Activated CD4-positive, alpha-beta T cell treated with anti-CD3 and anti-CD28 coated beads, Interleukin-2, amount 10 ng/mL, durations not matched to agents 24 days and 14 days (primary cell): Measurements from ENCODE around the gene ATG9B. TPM values are rescaled to one million over a fixed set of nuclear protein-coding genes. Genes with fewer than 3 reads are reported as not detected.
"Not testable (repeated sequence)": the region's sequence is repeated elsewhere in the genome, so short reads cannot be mapped to it uniquely, and the experiment has no call there.

Experiments
- DNase-seq: peaks from one replicate; pipeline ENCODE4 v3.0.0; 2022
- H3K27ac Mint-ChIP-seq: one replicate; pipeline ENCODE4 v1.8.0; 2022; ENCODE audit warnings: mild to moderate bottlenecking, mixed read lengths
- H3K27me3 Mint-ChIP-seq: one replicate; pipeline ENCODE4 v1.8.0; 2022; ENCODE audit warnings: mixed read lengths
- H3K36me3 Mint-ChIP-seq: one replicate; pipeline ENCODE4 v1.8.0; 2022; ENCODE audit warnings: low read depth, mild to moderate bottlenecking, mixed read lengths
- H3K4me1 Mint-ChIP-seq: one replicate; pipeline ENCODE4 v1.8.0; 2021; ENCODE audit warnings: mixed read lengths
- H3K4me3 Mint-ChIP-seq: one replicate; pipeline ENCODE4 v1.8.0; 2022; ENCODE audit warnings: mild to moderate bottlenecking, moderate library complexity, mixed read lengths
- H3K9me3 Mint-ChIP-seq: one replicate; pipeline ENCODE4 v1.8.0; 2021; ENCODE audit warnings: mixed read lengths
- intact Hi-C: fragments of 100-400 bp; cut with micrococcal nuclease; formaldehyde crosslinking; loops from one replicate; pipeline ENCODE4 v1.15.1; 2023
- total RNA-seq: library from RNA; stranded (reverse); gene quantifications from 2 replicates; pipeline ENCODE4 v1.2.3, GENCODE V29; 2022

The ATG9B gene
- total RNA-seq, 1 donor from 2014 or later, result 7.5 TPM

DNA sequence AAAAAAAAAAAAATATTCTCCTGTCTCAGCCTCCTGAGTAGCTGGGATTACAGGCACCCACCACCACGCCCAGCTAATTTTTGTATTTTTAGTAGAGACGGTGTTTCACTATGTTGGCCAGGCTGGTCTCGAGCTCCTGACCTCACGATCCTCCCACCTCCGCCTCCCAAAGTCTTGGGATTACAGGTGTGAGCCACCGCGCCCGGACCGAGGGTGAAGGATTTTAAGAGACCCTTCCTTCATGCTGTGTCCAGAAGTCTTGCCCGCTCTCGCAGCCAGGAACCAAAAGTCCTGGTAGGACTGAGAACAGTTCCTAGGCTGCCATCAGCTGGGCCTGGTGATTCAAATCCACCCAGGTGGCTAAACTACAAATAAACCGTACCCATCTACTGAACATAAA lies 12.7 kb downstream of the ATG9B start:
- H3K9me3 Mint-ChIP-seq, DNase-seq, H3K27me3 Mint-ChIP-seq: not testable (repeated sequence)
- intact Hi-C loops, result loop anchor here (2.0 to 5.0 kb wide), 4 partner anchors 15 to 71 kb away; partner anchors contain the start of genes FASTK, KCNH2, SLC4A2 and TMUB1
- H3K4me3 Mint-ChIP-seq, result peak overlapping the region; percentile 67
- H3K4me1 Mint-ChIP-seq, result peaks cover 66% of the 10 kb centered on the region
- H3K27ac Mint-ChIP-seq, result peak overlapping the region; percentile 88
- H3K36me3 Mint-ChIP-seq, result peaks cover 12% of the 10 kb centered on the region

DNA sequence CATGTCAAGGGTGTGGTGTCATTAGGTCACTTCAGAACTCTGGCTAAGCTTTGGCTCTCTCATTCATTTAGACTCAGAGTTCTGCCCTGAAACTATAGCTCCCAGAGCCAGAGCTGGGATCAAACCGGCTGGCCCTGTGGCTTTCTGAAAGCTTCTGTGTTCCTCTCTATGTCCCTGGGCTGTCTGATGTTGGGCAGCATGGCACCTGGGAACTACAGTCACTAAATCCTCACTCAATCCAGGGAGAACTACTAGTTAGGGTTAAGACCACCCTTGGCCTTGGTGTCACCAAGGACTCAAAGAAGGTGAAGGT lies 13.2 kb downstream of the ATG9B start:
- Mint-ChIP-seq H3K9me3 (no peaks in the 10 kb centered on the region), H3K27ac (peak overlapping the region; percentile 90), H3K4me3 (peak overlapping the region; percentile 81), H3K36me3 (peaks cover 12% of the 10 kb centered on the region), H3K27me3 (no peaks in the 10 kb centered on the region), H3K4me1 (peaks cover 64% of the 10 kb centered on the region)
- DNase-seq, result no peak
- intact Hi-C loops, result loop anchor here (2.0 to 5.0 kb wide), 4 partner anchors 14 to 71 kb away; partner anchors contain the start of genes FASTK, KCNH2, SLC4A2 and TMUB1

DNA sequence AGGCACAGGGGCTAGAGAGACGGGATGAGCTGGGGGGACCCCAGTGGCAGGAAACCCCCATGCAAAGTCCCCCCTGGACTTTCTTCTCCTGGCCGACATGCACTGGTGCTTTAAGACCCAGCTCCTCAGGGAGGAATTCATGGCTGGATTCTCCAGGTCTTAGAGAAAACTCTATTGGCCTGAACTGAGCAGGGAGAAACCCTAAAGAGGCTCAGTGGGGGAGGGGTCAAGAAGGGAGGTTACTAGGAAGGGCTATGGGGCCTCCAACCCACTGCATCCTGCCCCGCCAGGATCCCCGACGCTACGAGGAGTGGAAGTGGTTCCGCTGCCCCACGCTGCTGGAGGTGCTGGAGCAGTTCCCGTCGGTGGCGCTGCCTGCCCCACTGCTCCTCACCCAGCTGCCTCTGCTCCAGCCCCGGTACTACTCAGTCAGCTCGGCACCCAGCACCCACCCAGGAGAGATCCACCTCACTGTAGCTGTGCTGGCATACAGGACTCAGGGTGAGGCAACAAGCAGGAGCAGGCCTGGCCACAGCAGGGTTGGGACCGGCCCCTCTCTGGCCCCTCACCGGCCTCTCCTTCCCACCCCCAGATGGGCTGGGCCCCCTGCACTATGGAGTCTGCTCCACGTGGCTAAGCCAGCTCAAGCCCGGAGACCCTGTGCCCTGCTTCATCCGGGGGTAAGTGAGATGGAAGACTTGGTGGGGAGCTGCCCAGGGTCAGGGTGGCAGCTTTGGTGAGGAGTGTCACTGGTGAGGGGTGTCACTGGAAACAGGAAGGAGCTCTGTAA lies 13.8 kb downstream of the ATG9B start:
- intact Hi-C loops, result loop anchor here (2.0 to 5.0 kb wide), 4 partner anchors 14 to 72 kb away; partner anchors contain the start of genes FASTK, KCNH2, SLC4A2 and TMUB1
- H3K9me3 Mint-ChIP-seq, result no peaks in the 10 kb centered on the region
- peak; percentile 85 for DNase-seq
- H3K27ac Mint-ChIP-seq, result peak overlapping the region; percentile 90
- peaks cover 12% of the 10 kb centered on the region for H3K36me3 Mint-ChIP-seq
- peaks cover 62% of the 10 kb centered on the region for H3K4me1 Mint-ChIP-seq
- H3K27me3 Mint-ChIP-seq, result no peaks in the 10 kb centered on the region
- peak overlapping the region; percentile 81 for H3K4me3 Mint-ChIP-seq

DNA sequence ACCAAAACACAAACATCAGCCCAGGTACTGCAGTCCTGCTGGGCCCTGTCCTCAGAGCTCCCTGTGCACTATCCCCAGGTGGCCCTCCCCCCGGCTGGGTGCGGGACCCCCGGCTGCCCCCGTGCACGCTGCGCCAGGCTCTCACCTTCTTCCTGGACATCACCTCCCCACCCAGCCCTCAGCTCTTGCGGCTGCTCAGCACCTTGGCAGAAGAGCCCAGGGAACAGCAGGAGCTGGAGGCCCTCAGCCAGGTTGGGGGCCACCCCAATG lies 14.3 kb downstream of the ATG9B start:
- H3K27ac Mint-ChIP-seq, result peak overlapping the region; percentile 90

DNA sequence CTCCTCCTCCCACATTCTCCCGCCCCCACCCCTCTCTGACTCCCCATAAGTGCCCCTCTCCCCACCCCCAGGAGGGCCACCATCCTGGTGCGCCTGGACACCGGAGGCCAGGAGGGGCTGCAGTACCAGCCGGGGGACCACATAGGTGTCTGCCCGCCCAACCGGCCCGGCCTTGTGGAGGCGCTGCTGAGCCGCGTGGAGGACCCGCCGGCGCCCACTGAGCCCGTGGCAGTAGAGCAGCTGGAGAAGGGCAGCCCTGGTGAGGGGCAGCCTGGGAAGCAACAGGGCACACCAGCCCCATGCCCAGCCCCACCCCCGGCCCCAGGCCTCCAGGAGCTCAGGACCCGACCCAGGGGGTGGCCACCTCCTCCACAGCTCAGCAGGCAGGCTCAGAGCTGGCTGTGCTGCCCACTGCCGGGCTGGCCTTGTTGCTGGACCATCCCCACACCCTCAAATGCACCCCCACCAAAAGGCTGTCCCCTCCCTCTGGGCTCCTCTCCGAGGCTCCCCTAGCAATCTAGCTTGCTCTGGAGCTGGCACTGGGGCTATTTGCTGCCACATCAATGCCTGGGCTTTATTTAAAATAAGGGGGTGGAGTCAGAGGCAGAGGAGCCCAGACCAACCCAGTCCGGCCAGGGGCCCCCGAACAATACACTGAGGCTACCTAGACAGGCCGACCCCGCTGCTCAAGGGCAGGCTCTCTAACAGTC lies 14.8 kb downstream of the ATG9B start:
- H3K36me3 Mint-ChIP-seq, result peaks cover 7% of the 10 kb centered on the region
- no peak overlapping the region for H3K27ac Mint-ChIP-seq
- no peaks in the 10 kb centered on the region for H3K9me3 Mint-ChIP-seq
- H3K27me3 Mint-ChIP-seq, result no peaks in the 10 kb centered on the region
- DNase-seq, result no peak
- peaks cover 51% of the 10 kb centered on the region for H3K4me1 Mint-ChIP-seq
- H3K4me3 Mint-ChIP-seq, result peak overlapping the region; percentile 84
- intact Hi-C loops, result loop anchor here (2.0 to 5.0 kb wide), 5 partner anchors 13 to 687 kb away; partner anchors contain the start of genes ACTR3C, FASTK, KCNH2 and LRRC61

More for the DNA sequence above, 14.3 kb downstream of the ATG9B start:
- intact Hi-C loops, result loop anchor here (2.0 to 5.0 kb wide), 4 partner anchors 13 to 72 kb away; partner anchors contain the start of genes FASTK, KCNH2, SLC4A2 and TMUB1
- Mint-ChIP-seq H3K27me3 (no peaks in the 10 kb centered on the region), H3K36me3 (peaks cover 8% of the 10 kb centered on the region), H3K9me3 (no peaks in the 10 kb centered on the region), H3K4me1 (peaks cover 56% of the 10 kb centered on the region), H3K4me3 (peak overlapping the region; percentile 81)
- DNase-seq, result no peak

DNA sequence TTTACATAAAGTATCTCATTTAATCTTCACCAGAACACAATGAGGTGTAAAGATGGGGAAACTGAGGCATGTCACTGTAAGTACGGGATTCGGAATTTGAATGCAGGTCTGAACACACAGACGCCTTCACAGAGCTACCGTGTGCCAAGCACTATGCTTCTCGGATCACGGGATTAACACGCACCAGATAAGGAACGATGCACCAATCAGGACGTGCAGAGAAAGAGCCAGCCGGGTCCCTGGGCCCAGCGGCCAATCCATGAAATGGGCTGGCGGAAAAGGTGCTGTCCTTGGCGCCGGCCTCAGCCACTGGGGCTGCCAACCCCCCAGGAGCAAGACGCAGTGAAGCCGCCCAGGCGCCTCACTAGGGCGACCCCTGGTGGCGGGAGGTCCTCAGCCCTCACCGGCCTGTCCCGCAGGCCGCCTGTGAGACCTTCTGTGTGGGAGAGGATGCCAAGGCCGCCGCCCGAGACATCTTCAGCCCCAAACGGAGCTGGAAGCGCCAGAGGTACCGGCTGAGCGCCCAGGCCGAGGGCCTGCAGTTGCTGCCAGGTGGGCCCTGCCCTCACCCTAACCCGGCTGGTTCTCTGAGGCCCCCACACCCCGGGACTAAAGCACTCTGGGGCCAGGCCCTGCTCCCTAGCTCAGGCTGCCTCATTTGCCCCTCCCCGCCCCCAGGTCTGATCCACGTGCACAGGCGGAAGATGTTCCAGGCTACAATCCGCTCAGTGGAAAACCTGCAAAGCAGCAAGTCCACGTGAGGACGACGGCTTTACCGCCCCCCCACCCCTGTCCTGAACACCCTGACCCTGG lies 15.6 kb downstream of the ATG9B start:
- peaks cover 46% of the 10 kb centered on the region for H3K4me1 Mint-ChIP-seq
- H3K9me3 Mint-ChIP-seq, result no peaks in the 10 kb centered on the region
- peak overlapping the region; percentile 90 for H3K27ac Mint-ChIP-seq
- H3K36me3 Mint-ChIP-seq, result peaks cover 5% of the 10 kb centered on the region
- intact Hi-C loops, result loop anchor here (2.0 kb wide), 1 partner anchor 686 kb away; the partner anchor contains the start of genes ACTR3C and LRRC61
- no peaks in the 10 kb centered on the region for H3K27me3 Mint-ChIP-seq
- DNase-seq, result peak; percentile 92
- H3K4me3 Mint-ChIP-seq, result peak overlapping the region; percentile 84

DNA sequence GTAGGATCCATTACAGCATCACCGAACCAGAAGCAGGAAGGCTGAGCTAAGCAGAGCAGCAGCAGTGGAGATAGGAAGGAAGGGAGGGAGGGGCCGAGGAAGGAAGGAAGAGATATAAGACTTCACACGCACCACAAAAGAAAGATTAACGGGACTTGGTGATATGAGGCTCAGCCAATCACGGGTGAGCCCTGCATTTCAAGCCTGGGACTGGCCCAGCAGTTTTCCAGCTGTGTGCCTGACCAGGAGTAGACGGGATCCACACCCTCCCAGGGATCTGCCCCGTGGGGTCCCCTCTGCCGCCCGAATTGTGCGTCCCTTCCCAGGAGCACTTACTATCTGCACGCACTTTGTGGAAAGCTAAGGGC lies 16.2 kb downstream of the ATG9B start:
- Mint-ChIP-seq H3K9me3 (no peaks in the 10 kb centered on the region), H3K4me1 (peaks cover 44% of the 10 kb centered on the region), H3K27me3 (no peaks in the 10 kb centered on the region), H3K4me3 (peak overlapping the region; percentile 84), H3K27ac (peak overlapping the region; percentile 90), H3K36me3 (peaks cover 5% of the 10 kb centered on the region)
- peak; percentile 80 for DNase-seq
- intact Hi-C loops, result loop anchor here (2.0 kb wide), 1 partner anchor 685 kb away; the partner anchor contains the start of genes ACTR3C and LRRC61

DNA sequence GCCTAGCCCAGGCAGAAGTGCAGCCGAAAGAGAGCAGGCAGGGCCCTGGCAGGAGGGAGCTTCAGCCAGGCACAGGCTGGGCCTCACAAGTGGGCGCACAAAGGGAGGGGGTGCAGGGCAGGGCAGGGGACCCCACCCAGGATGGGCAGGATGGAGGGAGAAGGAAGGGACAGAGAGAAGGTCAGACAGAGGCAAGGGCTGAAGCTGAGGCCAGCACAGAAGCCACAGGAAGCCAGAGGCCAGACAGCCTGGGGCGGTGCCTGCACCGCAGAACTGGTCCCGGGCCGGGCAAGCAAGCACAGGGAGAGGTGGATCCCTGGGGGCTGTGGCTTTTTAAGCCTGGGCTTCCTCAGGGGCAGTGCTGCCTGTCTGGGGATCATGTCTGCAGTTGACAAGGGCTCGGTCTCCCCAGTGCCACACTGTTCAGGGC lies 16.8 kb downstream of the ATG9B start:
- intact Hi-C loops, result no loop called here
- H3K9me3 Mint-ChIP-seq, result no peaks in the 10 kb centered on the region
- no peak for DNase-seq
- H3K4me3 Mint-ChIP-seq, result peak overlapping the region; percentile 84
- H3K27me3 Mint-ChIP-seq, result no peaks in the 10 kb centered on the region
- H3K36me3 Mint-ChIP-seq, result peaks cover 2% of the 10 kb centered on the region
- H3K27ac Mint-ChIP-seq, result peak overlapping the region; percentile 90
- H3K4me1 Mint-ChIP-seq, result peaks cover 38% of the 10 kb centered on the region

DNA sequence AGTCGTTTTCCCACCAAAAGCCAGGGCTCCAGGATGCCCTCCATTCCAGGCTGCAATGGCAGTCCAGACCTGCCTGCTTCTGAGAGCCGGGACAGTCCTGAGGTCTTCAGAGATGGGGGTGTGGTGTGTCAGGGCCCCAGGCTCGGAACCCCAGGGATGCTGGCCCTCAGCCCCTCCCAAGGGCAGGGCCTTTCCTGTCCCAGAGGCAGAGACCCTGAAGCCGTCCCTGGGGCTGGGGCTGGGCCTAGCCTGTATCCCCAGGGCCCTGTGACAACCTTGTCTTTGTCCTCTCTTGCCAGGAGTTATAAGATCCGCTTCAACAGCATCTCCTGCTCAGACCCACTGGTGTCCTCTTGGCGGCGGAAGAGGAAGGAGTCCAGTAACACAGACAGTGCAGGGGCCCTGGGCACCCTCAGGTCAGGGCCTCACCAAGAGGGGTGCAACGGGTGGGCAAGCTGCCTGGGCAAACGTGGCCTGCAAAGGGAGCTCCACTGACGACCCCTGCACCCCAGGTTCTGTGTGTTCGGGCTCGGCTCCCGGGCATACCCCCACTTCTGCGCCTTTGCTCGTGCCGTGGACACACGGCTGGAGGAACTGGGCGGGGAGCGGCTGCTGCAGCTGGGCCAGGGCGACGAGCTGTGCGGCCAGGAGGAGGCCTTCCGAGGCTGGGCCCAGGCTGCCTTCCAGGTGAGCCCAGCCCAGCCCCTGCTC lies 17.5 kb downstream of the ATG9B start:
- H3K4me3 Mint-ChIP-seq, result no peak overlapping the region
- H3K4me1 Mint-ChIP-seq, result peaks cover 31% of the 10 kb centered on the region
- H3K27me3 Mint-ChIP-seq, result no peaks in the 10 kb centered on the region
- no peaks in the 10 kb centered on the region for H3K9me3 Mint-ChIP-seq
- no peaks in the 10 kb centered on the region for H3K36me3 Mint-ChIP-seq
- H3K27ac Mint-ChIP-seq, result no peak overlapping the region
- DNase-seq, result no peak
- intact Hi-C loops, result no loop called here

DNA sequence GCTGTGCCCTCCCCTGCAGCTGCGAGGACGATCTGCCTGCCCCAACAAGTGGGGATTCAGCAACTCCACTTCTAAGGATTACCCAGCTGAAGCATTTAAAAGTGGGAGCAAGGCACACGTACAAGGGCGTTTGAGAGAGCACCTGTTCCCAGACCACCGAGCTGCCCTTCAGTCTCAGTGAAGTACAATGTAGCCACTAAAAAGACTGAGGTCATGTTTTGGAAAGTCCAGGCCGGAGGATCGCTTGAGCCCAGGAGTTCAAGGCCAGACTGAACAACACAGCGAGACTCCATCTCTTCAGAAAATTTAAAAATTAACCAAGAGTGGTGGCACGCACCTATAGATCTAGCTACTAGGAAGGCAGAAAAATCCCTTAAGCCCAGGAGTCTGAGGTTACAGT lies 18.7 kb downstream of the ATG9B start:
- peaks cover 22% of the 10 kb centered on the region for H3K4me1 Mint-ChIP-seq
- H3K27ac Mint-ChIP-seq, result no peak overlapping the region
- DNase-seq, result no peak
- intact Hi-C loops, result no loop called here
- H3K9me3 Mint-ChIP-seq, result no peaks in the 10 kb centered on the region
- H3K27me3 Mint-ChIP-seq, result no peaks in the 10 kb centered on the region
- H3K4me3 Mint-ChIP-seq, result no peak overlapping the region
- H3K36me3 Mint-ChIP-seq, result no peaks in the 10 kb centered on the region

DNA sequence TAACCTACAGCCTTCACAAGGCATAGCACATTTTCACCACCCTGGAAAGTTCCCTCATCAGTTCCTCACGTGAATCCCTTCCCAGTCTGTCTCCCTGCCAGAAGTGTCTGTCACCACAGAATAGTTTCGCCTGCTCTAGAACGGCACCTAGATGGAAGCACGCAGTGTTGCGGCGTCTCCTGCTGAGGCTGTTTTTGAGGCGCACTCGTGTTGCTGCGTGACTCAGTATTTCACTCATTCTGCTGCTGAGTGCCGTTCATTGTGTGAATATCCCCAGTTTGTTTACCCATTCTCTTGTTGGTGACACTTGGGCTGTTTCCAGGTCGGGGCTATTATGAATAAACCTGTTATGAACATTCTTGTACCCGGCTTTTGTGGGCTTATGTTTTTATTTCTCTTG lies 20.7 kb downstream of the ATG9B start:
- intact Hi-C loops, result no loop called here
- Mint-ChIP-seq H3K36me3 (no peaks in the 10 kb centered on the region), H3K4me3 (no peak overlapping the region), H3K4me1 (peaks cover 15% of the 10 kb centered on the region), H3K9me3 (no peaks in the 10 kb centered on the region), H3K27ac (no peak overlapping the region), H3K27me3 (no peaks in the 10 kb centered on the region)
- DNase-seq, result no peak

DNA sequence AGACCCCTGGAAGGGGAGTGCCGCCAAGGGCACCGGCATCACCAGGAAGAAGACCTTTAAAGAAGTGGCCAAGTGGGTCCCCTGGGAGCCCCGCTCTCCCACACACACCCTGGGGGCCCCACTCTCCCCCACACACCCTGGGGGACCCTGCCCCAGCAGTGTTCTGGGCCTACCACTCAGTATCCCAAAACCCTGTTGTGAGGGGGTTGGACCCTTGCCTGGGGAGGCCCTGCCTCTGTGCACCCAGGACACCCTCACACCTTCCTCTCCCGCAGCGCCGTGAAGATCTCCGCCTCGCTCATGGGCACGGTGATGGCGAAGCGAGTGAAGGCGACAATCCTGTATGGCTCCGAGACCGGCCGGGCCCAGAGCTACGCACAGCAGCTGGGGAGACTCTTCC lies 22.7 kb downstream of the ATG9B start:
- Mint-ChIP-seq H3K27ac (no peak overlapping the region), H3K4me1 (peaks cover 4% of the 10 kb centered on the region), H3K9me3 (no peaks in the 10 kb centered on the region), H3K36me3 (no peaks in the 10 kb centered on the region), H3K4me3 (no peak overlapping the region), H3K27me3 (no peaks in the 10 kb centered on the region)
- DNase-seq, result no peak
- intact Hi-C loops, result no loop called here

DNA sequence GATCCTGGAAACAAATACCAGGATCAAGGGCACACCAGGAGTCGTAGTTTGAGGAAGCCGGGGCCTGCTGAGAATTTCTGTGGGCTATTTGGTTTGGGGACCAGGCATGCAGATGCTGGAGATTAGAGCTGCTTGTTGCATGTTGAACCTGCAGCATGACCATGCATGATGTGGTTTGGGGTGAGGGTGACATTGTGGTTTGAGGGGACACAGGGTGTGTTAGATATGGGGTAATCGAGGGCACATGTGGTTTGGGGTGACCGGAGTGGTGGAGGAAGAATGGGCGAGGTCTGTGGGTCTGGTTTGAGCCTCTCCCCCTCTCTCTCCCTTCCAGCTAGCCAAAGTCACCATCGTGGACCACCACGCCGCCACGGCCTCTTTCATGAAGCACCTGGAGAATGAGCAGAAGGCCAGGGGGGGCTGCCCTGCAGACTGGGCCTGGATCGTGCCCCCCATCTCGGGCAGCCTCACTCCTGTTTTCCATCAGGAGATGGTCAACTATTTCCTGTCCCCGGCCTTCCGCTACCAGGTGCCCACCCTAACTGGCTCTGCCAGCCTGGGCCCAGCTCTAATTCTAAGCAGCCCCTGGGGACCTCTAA lies 23.3 kb downstream of the ATG9B start:
- Mint-ChIP-seq H3K4me1 (peaks cover 4% of the 10 kb centered on the region), H3K4me3 (no peak overlapping the region), H3K27me3 (no peaks in the 10 kb centered on the region), H3K9me3 (no peaks in the 10 kb centered on the region), H3K36me3 (no peaks in the 10 kb centered on the region), H3K27ac (no peak overlapping the region)
- DNase-seq, result no peak
- intact Hi-C loops, result no loop called here
